Mesendoderm (in vitro differentiated cells): ENCODE data around the gene COX7C.
"Not testable (repeated sequence)": the region's sequence is repeated elsewhere in the genome, so short reads cannot be mapped to it uniquely, and the experiment has no call there.

Experiments
- DNase-seq: peaks from one replicate; pipeline ENCODE4 v3.0.0; 2013
- H2AK5ac ChIP-seq: 2 replicates; pipeline ENCODE4 v1.6.1; 2013; ENCODE audit warnings: low read length, inconsistent platforms
- H2BK120ac ChIP-seq: 2 replicates; pipeline ENCODE4 v1.6.1; 2013; ENCODE audit warnings: low read depth, mild to moderate bottlenecking, low read length, moderate library complexity, mixed read lengths
- H2BK15ac ChIP-seq: replicated peaks from 2 replicates; pipeline ENCODE4 v1.6.1; 2013; ENCODE audit warnings: low read depth, mild to moderate bottlenecking, moderate library complexity
- H2BK5ac ChIP-seq: 2 replicates; pipeline ENCODE4 v1.6.1; 2013; ENCODE audit warnings: low read length, inconsistent platforms
- H3K18ac ChIP-seq: 2 replicates; pipeline ENCODE4 v1.6.1; 2013; ENCODE audit warnings: mild to moderate bottlenecking, low read length, mixed read lengths
- H3K23ac ChIP-seq: one replicate; pipeline ENCODE4 v1.6.1; 2013; ENCODE audit warnings: low read length
- H3K27ac ChIP-seq: 2 replicates; pipeline ENCODE4 v1.5.1; 2013; ENCODE audit warnings: low read depth, mild to moderate bottlenecking, inconsistent platforms, low read length, moderate library complexity
- H3K27me3 ChIP-seq: 2 replicates; pipeline ENCODE4 v1.6.1; 2013; ENCODE audit warnings: low read length, control low read depth, mild to moderate bottlenecking, inconsistent platforms; ENCODE audit not compliant: insufficient read depth, poor library complexity
- H3K36me3 ChIP-seq: 2 replicates; pipeline ENCODE4 v1.6.1; 2013; ENCODE audit warnings: low read length, inconsistent platforms; ENCODE audit not compliant: control insufficient read depth, insufficient read depth
- H3K4ac ChIP-seq: one replicate; pipeline ENCODE4 v1.6.1; 2013; ENCODE audit warnings: low read depth, mild to moderate bottlenecking, low read length, moderate library complexity
- H3K4me1 ChIP-seq: 2 replicates; pipeline ENCODE4 v1.6.1; 2013; ENCODE audit warnings: low read depth, low read length, inconsistent platforms; ENCODE audit not compliant: control insufficient read depth
- H3K4me2 ChIP-seq: 2 replicates; pipeline ENCODE4 v1.6.1; 2013; ENCODE audit warnings: low read length
- H3K4me3 ChIP-seq: 2 replicates; pipeline ENCODE4 v1.5.1; 2013; ENCODE audit warnings: mild to moderate bottlenecking, low read length
- H3K56ac ChIP-seq: one replicate; pipeline ENCODE4 v1.6.1; 2013; ENCODE audit warnings: low read length
- H3K79me1 ChIP-seq: 2 replicates; pipeline ENCODE4 v1.6.1; 2013; ENCODE audit warnings: low read length, inconsistent platforms
- H3K79me2 ChIP-seq: 2 replicates; pipeline ENCODE4 v1.6.1; 2013; ENCODE audit warnings: mild to moderate bottlenecking, low read length; ENCODE audit not compliant: control insufficient read depth, insufficient read depth
- H3K9ac ChIP-seq: 2 replicates; pipeline ENCODE4 v1.6.1; 2013; ENCODE audit warnings: low read length, inconsistent platforms
- H4K5ac ChIP-seq: one replicate; pipeline ENCODE4 v1.6.1; 2013; ENCODE audit warnings: low read length
- H4K8ac ChIP-seq: one replicate; pipeline ENCODE4 v1.6.1; 2013; ENCODE audit warnings: low read depth, mild to moderate bottlenecking, control low read depth, low read length, moderate library complexity
- WGBS: extraction: QIAGEN DNeasy Blood & Tissue Kit; methylation state at CpG from one replicate; pipeline ENCODE4 v1.1.7; 2013; ENCODE audit warnings: low lambda C conversion rate, missing lambda C conversion rate; ENCODE audit not compliant: insufficient coverage; ENCODE audit errors: extremely low coverage; 5-methylcytosine and 5-hydroxymethylcytosine counted together

COX7C gene

GRCh38 chr5:86646671-86647070 is 28.9 kb downstream of the COX7C start:
- H4K8ac ChIP-seq = no peak overlapping the region
- no peak overlapping the region for H3K9ac ChIP-seq
- H4K5ac ChIP-seq = no peak overlapping the region
- H2BK5ac ChIP-seq = no peak overlapping the region
- no peaks in the 10 kb centered on the region for H3K36me3 ChIP-seq
- no peak overlapping the region for H2BK15ac ChIP-seq
- H3K23ac ChIP-seq = no peak overlapping the region
- DNase-seq = peak; percentile 21
- no peak overlapping the region for H2AK5ac ChIP-seq
- no peak overlapping the region for H3K27ac ChIP-seq
- WGBS = no CpG with 5 or more reads among the region's 1 CpG
- H3K79me1 ChIP-seq = no peaks in the 10 kb centered on the region
- H2BK120ac ChIP-seq = no peak overlapping the region
- H3K27me3 ChIP-seq = no peaks in the 10 kb centered on the region
- no peak overlapping the region for H3K56ac ChIP-seq
- no peaks in the 10 kb centered on the region for H3K4me1 ChIP-seq
- no peak overlapping the region for H3K4ac ChIP-seq
- H3K18ac ChIP-seq = no peak overlapping the region
- no peak overlapping the region for H3K4me3 ChIP-seq
- H3K79me2 ChIP-seq = no peaks in the 10 kb centered on the region
- H3K4me2 ChIP-seq = no peak overlapping the region

GRCh38 chr5:86649832-86650505 is 32.2 kb downstream of the COX7C start:
- Histone ChIP-seq H3K18ac (no peak overlapping the region), H3K4ac (no peak overlapping the region)
- WGBS = 100% methylated on average over 1 of the region's 3 CpGs

GRCh38 chr5:86660771-86661170 is 43.0 kb downstream of the COX7C start:
- H3K56ac ChIP-seq, H3K4ac ChIP-seq, H3K79me1 ChIP-seq, H2BK5ac ChIP-seq, H2BK15ac ChIP-seq, H3K9ac ChIP-seq, H4K8ac ChIP-seq, H2AK5ac ChIP-seq, H3K27ac ChIP-seq, H3K18ac ChIP-seq, H3K36me3 ChIP-seq, H3K23ac ChIP-seq, H3K4me3 ChIP-seq, H2BK120ac ChIP-seq, H3K4me1 ChIP-seq, H4K5ac ChIP-seq, H3K4me2 ChIP-seq, H3K79me2 ChIP-seq, H3K27me3 ChIP-seq, DNase-seq: not testable (repeated sequence)
- no CpG with 5 or more reads among the region's 2 CpGs for WGBS

More at GRCh38 chr5:86649832-86650505, 32.2 kb downstream of the COX7C start:
- Histone ChIP-seq H2BK5ac (no peak overlapping the region), H3K4me1 (no peaks in the 10 kb centered on the region), H3K4me3 (no peak overlapping the region), H4K5ac (no peak overlapping the region), H3K27ac (no peak overlapping the region), H3K23ac (no peak overlapping the region), H3K36me3 (no peaks in the 10 kb centered on the region), H2BK120ac (no peak overlapping the region), H3K56ac (no peak overlapping the region), H2BK15ac (no peak overlapping the region), H4K8ac (no peak overlapping the region), H3K79me1 (no peaks in the 10 kb centered on the region), H3K9ac (no peak overlapping the region), H2AK5ac (no peak overlapping the region), H3K4me2 (no peak overlapping the region), H3K27me3 (no peaks in the 10 kb centered on the region), H3K79me2 (no peaks in the 10 kb centered on the region)
- no peak for DNase-seq

- H3K4me1 ChIP-seq = no peaks in the 10 kb centered on the region
- H3K27me3 ChIP-seq = no peaks in the 10 kb centered on the region
- no peak overlapping the region for H3K18ac ChIP-seq
- H2BK5ac ChIP-seq = no peak overlapping the region
- H3K79me2 ChIP-seq = no peaks in the 10 kb centered on the region
- no peak overlapping the region for H3K4me3 ChIP-seq
- no peak overlapping the region for H2AK5ac ChIP-seq
- H3K27ac ChIP-seq = no peak overlapping the region
- no peak overlapping the region for H3K9ac ChIP-seq
- H3K4me2 ChIP-seq = no peak overlapping the region
- H3K23ac ChIP-seq = no peak overlapping the region
- no peaks in the 10 kb centered on the region for H3K79me1 ChIP-seq
- DNase-seq = no peak
- H3K36me3 ChIP-seq = no peaks in the 10 kb centered on the region
- H3K4ac ChIP-seq = no peak overlapping the region
- H3K56ac ChIP-seq = no peak overlapping the region
- no peak overlapping the region for H4K5ac ChIP-seq
- no peak overlapping the region for H4K8ac ChIP-seq
- WGBS = no CpG with 5 or more reads among the region's 2 CpGs
- H2BK15ac ChIP-seq = no peak overlapping the region
- no peak overlapping the region for H2BK120ac ChIP-seq
These were observed 46.4 kb downstream of the COX7C start for GRCh38 chr5:86664173-86664572.

GRCh38 chr5:86665984-86666760 is 48.4 kb downstream of the COX7C start:
- no peak overlapping the region for H3K9ac ChIP-seq
- H3K4me3 ChIP-seq = no peak overlapping the region
- no peaks in the 10 kb centered on the region for H3K79me1 ChIP-seq
- no peak overlapping the region for H4K5ac ChIP-seq
- H3K23ac ChIP-seq = no peak overlapping the region
- no peaks in the 10 kb centered on the region for H3K27me3 ChIP-seq
- no peaks in the 10 kb centered on the region for H3K36me3 ChIP-seq
- H4K8ac ChIP-seq = no peak overlapping the region
- WGBS = no CpG with 5 or more reads among the region's 13 CpGs
- H2BK5ac ChIP-seq = no peak overlapping the region
- H2AK5ac ChIP-seq = no peak overlapping the region
- DNase-seq = no peak
- H3K18ac ChIP-seq = no peak overlapping the region
- no peaks in the 10 kb centered on the region for H3K79me2 ChIP-seq
- H2BK120ac ChIP-seq = no peak overlapping the region
- H2BK15ac ChIP-seq = no peak overlapping the region
- H3K4me1 ChIP-seq = no peaks in the 10 kb centered on the region
- H3K56ac ChIP-seq = no peak overlapping the region
- no peak overlapping the region for H3K4me2 ChIP-seq
- no peak overlapping the region for H3K27ac ChIP-seq
- H3K4ac ChIP-seq = no peak overlapping the region
